ENCODE measurements around the gene DACH1. TPM values are rescaled to one million over a fixed set of nuclear protein-coding genes. Genes with fewer than 3 reads are reported as not detected.

The DACH1 gene
- total RNA-seq, 1 donor from 2014 or later, result not detected

DNA sequence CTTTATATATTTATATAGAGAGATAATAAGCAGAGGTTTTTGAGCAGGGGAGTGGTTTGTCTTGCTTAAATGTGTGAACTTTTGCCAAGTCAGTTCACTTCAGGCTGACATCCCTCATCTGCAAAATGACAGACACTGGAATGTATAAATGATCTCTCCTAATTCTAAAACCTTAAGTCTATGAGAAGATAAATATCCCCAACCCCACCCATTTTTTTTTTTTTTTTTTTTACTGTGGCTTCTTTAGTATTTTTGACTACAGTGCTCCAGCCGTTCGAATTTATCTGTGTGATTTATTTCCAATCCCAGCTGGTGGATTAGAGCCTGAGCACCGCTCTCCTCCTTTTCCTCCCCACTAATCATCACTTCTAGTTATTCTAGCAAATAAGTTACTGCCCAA lies 234.8 kb downstream of the DACH1 start:
- intact Hi-C loops (cut with micrococcal nuclease), result no loop called here

DNA sequence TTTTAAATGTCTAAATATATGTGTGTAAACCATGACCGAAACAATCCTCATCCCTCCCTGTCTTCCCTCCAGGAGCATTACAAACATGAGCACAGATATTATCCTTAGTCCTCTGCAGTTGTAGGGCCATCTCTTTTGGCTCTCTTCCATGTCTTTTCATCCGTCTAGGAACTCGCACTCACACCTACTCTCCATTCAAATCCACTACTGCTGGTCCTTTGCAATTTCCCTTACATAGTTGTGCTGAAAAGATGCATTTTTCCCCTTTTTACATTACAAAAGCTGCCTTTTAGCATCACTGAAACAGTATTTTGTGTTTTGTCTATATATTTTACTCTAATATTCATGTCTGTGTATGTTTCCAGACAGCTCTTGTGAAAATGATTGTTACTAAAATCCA lies 237.8 kb downstream of the DACH1 start:
- intact Hi-C loops (cut with micrococcal nuclease), result loop anchor here (10.0 kb wide), 1 partner anchor 246 kb away; no protein-coding TSS in a partner anchor

DNA sequence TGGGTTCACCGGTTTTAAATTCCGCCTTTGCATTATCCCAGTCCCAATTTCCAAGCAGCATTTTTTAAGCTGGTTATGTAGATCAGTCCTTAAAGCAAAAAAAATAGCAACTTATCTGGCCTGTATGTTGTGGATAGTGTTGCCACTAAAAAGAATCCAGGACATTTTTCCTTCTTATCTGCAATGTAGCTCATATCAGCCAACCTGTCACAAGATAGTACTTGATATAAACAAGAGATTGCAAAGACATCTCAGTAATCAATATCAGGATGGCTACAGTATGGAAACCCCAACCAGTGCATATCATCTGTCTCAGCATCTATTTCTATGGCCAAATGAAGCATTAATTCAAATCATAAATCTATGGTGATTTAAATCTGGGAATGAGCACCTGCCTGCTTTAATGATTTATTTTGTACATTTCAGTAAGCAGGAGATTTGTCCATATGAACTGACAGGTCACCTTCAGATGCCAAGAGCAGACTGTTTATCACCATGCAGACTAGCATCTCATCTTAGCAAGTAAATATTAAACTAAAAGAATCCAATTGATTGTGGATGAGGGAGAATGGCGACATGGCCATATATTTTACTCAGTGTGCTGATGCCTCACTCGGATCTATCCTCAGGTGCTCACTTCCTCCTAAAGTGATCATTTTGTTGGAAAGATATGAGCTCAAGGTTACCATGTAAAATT lies 240.4 kb downstream of the DACH1 start:
- intact Hi-C loops (cut with micrococcal nuclease), result loop anchor here (10.0 kb wide), 1 partner anchor 248 kb away; no protein-coding TSS in a partner anchor

DNA sequence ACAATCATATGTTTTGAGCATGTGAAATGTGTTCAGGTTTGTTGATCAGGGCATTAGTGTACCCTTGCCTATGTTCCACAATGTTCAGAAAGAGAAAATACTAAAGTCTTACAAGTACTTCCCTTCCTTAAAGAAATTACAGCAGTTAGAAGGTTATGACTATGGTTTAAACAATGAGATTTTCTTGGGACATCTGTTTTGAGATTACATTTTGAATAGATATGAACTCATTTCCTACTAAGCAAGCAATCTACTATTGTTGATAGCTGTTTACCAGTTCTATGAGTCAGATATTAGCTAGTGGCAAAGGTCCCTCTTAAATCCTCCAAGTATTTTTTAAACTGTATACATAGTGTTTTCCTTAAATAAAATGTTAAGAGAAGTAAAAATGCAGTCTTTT lies 241.3 kb downstream of the DACH1 start:
- intact Hi-C loops (cut with micrococcal nuclease), result loop anchor here (10.0 kb wide), 1 partner anchor 249 kb away; no protein-coding TSS in a partner anchor

DNA sequence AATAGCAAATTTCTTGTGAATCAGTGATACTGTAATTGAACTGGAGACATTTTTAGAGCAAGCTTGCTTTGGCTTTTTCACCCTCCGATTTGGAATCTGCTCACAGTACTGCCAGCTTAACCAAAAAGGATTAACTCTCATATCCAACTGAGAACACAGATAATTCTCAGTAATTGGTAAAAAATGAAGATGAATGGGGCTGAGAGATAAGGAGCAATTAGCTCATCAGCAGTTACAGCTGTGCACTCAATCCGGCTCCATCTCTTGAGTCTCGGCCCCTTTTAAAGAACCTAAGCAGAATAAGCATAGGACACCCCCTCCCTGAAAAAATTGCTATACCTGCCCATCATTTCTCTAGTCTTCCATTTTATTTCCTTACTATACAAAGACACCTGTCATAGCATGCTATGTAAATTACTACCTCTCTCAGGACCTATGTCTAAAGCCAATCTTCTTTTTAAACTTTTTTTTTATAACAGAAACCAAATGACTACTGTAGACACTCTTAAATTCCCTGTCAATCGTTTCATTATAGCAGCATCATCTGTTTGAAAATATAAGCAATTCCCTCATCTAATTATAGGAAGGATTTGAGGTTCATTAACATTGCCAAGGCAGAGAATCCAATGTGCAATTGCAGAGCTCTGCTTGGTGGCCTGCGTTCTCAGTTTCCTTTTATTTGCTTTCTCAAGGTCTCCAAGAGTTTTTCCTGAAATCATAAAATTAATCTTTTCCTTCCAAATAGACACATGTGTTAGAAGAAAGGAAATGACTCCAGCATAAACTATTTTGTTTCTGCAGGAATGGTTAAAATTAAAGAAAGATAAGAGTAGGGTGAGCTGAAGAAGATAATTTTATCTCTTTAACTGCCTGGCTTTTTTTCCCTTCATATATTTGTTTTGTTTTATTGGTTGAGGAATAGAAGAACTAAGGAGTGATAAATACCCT lies 242.1 kb downstream of the DACH1 start:
- intact Hi-C loops (cut with micrococcal nuclease), result loop anchor here (10.0 kb wide), 1 partner anchor 250 kb away; no protein-coding TSS in a partner anchor

DNA sequence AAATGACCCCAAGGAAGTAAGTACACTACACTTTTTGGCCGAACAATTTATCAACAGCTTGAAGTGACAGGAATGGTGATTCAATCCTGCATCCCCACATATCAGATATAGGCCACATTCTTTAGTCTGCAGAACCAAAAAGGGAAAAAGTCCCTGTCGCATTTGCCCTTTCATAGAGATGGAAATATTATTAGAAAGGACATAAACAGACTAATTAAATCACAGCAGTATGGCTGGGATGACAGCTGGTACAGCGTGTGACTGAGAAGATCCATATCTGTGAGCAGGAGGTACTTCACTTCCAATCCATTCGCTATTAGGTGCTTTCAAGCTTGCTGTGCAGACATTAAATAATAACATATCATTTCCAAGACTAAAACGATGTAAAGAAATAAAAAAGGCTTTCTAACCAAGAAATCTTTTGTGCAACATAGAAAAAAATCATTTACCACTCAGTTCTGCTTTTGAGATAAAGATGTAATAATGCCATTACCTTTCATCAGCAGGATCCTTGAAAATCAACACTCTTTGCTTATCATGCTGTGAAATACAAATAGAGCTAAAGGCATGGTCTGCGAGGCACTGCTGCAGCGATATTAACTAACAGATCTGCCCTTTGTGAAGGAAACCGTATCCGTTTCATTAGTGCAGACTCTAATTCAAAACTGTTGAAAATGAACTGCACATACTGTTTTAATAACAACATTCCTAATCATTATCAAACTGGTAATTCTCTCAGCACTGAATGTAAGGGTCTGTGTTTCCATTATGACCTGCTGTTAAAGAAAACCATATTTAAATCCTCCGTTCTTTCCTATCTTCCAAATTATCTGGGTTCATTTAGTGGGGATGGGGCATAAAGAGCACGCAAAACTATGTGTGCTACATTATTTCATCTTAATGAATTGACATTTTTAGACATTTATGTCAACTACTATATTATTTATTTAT lies 245.6 kb downstream of the DACH1 start:
- intact Hi-C loops (cut with micrococcal nuclease), result loop anchor here (10.0 kb wide), 1 partner anchor 253 kb away; no protein-coding TSS in a partner anchor

DNA sequence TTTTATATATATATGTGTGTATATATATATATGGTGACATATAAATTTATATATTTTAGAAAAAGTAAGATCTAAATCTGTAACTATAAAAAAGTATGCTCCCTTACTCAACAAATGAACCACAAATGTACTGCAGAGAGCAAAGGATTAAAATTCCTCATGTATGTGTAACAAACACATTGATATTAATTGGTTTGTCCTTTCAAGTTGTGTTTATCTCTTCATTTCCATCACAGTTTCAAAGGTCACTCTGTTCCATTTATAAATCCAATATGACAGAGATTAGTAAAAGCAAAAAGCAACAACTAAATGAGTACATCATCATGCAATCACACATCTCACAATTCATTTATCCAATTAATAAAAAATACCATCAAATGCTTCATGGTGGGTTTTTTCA lies 247.9 kb downstream of the DACH1 start:
- intact Hi-C loops (cut with micrococcal nuclease), result no loop called here

DNA sequence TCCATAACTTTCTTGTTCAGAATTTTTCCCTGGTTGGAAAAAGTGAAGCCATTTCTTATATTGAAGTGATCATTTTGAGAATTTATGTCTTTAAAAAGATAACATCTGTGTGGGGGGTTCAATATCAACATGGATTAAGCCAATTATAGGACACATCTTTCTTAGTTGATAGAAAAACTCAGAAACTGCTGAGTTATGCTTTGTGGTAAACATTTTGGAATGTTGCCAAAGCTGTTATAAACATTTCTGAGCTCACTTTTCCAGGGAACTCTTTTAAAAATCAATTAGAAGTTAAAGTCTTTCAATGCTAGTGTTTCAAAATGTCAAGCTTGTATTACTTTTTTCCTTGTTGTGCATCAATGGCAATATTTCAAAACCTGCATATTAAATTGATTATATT lies 248.8 kb downstream of the DACH1 start:
- intact Hi-C loops (cut with micrococcal nuclease), result no loop called here

DNA sequence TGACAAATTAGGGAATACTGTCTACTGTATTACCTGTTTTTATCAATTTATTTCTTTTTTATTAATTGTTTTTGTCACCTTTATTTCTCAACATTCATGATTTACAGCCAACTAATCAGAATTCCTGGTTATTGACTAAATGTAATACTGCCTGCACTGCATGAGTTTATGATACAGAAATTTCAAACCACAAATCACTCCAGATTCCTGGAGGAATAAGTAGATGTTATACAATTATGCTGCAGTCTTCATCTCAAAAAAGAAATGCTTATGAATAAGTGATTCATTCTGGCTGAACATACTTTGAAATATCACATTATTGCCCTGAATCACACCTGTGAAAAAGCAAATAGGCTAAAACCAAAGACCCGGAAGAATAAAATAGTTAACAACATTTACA lies 249.7 kb downstream of the DACH1 start:
- intact Hi-C loops (cut with micrococcal nuclease), result no loop called here

DNA sequence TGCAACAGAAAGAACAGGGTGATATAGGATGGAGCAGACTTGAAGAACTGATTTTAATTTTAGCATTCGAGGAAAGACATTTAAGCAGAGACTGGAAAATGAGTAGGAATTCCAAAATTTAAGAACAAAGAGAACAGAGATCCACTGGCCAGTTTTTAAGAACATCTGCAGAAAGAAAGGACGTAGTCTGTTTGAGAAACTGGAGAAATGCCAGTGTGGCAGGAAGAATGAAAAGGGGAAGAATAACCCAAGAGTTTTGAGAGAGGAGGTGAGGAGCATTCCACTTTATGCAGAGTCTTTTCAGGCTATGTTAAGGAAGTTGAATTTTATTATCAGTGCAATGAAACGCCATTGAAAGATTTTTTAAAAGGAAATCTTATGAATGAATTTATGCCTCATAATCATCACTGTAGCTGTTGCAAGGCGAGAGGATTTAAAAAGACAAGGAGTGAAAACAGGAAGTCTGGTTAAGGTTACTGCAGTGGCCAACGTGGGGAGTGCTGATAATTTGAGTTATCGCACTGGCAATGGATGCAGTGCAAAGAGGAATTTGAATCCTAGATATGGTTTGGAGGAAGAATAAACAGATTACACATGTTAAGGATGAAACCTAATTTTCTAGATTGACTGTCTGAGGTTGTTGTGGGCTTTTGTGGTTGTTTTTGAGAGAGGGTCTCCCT lies 253.8 kb downstream of the DACH1 start:
- intact Hi-C loops (cut with micrococcal nuclease), result no loop called here

DNA sequence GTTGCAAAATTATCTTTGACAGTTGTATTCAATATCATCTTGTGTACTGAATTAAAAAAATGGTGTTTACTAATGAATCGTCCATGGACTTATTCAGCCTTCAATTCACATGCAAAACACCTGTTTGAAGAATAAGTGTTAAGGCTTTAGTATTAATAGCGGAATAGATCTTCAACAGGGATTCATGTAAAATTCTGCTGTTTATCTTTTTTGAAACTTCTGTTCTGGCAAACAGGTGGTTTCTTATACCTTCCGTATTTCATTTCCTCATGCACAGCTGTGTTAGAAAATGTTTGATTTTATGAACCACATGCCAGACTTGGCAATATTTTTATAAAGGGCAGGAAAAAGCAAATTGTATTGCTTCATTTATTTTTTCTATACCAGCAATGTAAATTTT lies 255.7 kb downstream of the DACH1 start:
- intact Hi-C loops (cut with micrococcal nuclease), result no loop called here

DNA sequence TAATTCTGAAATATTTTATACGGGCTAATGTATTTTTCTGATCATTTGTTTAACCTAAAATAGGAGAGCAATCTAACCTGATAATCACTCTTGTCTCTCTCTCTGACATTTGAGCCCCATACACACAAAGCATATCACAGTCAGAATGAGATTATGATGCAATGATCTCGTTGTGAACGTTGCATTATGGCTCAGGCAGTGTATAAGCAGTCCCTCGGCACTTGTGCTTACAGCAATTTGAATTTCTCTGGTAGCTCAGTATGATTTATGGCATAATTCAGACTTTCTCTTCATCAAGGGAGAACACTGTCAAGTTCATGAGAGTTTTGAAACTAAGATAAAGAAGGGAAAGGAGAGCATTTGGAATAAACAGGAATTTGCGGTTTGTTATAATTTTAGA lies 256.1 kb downstream of the DACH1 start:
- intact Hi-C loops (cut with micrococcal nuclease), result no loop called here

DNA sequence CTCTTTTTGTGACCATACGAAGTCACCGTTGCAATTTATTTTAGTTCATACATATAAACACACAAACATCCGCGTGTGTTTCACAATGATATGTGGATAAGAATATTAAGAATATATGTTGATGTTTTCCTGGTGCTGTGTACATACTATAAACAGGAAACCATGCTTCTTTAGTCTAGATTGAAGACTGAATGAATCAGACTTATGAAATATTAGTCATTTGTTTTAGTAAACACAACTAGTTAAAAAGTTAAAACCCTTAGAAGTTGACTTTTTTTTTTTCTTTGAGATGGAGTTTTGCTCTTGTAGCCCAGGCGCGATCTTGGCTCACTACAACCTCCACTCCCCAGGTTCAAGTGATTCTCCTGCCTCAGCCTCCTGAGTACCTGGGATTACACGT lies 257.7 kb downstream of the DACH1 start:
- intact Hi-C loops (cut with micrococcal nuclease), result no loop called here

DNA sequence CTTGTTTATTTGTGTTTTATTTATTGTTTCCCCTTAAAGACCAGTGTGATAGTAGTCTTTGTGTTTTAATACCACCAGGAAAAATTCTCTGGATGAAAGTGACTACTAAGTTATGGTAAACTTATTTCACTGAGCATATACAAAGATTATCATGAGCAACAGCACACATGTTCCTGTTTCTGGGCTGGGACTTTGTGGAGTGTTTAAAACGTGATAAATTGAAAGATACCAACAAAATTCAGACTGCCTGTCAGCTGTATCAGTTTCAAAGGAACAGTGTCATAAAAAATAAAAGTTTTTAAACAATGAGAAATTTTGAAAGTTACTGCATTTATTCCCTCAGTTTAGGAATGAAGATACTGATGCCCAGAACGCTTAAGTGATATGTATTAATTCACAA lies 259.4 kb downstream of the DACH1 start:
- intact Hi-C loops (cut with micrococcal nuclease), result no loop called here

DNA sequence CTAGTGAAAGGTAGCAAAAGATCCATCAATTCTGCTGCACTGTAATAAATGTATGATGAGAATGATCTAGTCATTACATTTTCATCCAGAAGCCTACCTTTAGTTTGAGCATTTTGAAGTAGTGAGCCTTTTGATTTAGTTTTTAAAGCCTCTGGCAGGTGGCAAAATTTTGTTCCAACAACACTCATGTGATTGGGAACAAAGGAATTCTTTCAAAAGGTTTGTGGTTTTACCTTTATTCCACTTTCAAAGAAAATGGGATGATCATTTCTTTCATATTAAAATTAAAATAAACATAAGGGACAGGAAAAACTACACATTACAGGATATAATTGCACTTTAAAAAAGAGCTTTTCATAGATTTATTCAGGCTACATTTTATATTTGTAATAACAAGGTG lies 260.2 kb downstream of the DACH1 start:
- intact Hi-C loops (cut with micrococcal nuclease), result no loop called here

DNA sequence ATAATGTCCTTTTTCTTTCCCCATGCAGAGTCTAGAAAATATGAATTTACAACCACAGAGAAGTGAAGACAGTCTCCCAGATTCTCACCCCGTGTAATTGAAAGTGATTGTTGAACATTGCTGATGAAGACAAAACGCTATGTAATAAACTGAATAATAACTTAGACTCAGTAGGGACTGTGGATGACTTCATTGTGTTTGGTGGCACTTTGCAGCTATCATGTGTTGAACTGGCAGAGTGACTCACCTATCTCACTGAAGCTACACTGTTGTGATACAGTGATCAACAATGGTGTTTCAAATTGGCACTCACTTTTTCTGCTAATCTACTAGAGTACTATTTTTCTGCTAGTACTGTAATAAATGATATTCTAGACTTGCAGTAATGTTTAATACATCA lies 261.3 kb downstream of the DACH1 start:
- intact Hi-C loops (cut with micrococcal nuclease), result no loop called here

DNA sequence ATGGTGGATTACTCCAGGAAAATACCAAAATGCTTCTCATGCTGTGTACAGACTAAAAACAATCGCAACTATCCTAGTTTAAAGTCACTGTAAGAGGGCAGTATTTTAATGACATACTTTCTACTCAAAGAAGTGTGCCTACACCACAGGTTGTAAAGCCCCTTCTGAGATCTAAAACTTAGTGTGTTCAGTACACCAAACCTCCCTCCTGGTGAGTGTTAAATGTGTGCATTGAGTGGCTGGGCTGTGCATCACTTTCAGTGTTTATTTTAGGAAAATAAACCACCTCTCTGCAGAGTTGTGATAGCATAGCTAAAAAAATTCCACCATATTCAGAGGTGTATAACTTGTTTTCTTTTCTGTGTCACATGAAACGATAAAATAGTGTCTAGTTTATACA lies 263.7 kb downstream of the DACH1 start:
- intact Hi-C loops (cut with micrococcal nuclease), result no loop called here

DNA sequence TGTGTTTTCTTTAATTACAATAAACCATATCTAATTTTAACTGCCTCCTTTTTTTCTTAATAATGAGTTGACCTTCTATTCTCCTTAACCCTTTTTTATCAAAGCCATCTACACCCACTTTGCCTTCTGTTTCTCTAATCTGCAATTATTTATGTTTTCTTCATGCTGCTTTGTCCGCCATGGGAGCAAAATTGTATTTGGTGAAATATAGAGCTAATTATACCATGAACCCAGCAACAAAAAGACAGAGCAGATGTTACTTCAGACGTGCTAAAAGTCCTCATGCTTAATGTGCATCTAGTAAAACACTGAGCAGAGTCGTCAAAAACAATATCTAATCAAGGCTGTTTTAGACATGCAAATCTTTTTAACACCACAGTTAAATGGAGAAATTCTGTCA lies 264.7 kb downstream of the DACH1 start:
- intact Hi-C loops (cut with micrococcal nuclease), result no loop called here

DNA sequence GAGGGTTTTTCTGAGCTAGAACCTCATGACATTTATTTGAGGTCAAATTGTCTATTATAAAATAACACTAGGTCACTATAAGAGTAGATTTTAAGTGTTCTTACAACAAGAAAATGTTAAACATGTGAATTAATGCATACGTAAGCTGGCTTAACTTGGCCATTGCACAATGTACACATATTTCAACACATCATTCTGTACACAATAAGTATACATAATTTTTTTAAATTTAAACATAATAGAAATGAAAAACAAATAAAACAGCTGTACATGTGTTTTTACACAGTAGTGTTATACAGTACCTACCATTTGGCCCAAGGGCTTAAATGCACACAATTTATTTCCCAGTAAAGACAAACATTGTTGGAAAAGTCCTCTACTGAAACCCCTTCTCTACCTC lies 269.9 kb downstream of the DACH1 start:
- intact Hi-C loops (cut with micrococcal nuclease), result no loop called here

DNA sequence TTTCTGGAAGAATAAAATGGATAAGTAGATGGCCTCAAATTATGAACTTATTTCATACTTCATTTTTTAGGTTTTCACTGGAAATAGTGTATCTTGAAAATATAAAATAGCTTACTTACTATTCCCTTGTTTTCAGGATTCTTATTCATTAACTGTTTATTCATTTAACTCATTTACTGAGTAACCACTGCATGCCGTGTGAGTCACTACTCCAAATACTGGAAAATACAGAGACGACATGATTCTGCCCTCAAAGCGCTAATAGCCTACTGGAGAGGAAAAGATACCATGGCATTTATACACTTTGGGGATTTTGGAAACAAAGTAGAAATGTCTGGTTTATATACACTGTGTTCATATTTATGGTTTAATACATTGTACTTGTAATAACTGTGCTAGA lies 270.9 kb downstream of the DACH1 start:
- intact Hi-C loops (cut with micrococcal nuclease), result no loop called here

DNA sequence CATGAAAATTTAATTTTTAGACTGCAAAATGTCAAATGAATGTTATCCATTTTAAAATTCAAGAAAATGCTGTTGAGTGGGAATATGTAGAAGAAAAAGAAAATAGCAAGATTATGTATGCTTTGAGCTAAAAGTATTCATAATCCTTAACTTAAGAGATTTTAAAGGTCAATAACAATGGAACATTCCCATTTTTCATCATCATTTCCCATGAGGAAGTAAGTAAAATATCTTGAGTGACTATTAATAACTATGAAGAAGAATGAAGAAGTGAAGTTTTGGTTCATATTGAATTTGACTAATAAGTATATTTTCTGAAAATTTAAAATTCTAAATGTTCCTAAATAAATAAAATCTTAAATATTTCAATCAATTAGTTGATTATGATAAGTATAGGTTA lies 273.4 kb downstream of the DACH1 start:
- intact Hi-C loops (cut with micrococcal nuclease), result no loop called here

Data from T-helper 2 cell treated with Interferon-gamma antibody and Interleukin-4, amounts not matched to agents 100 ng/mL and 5 ng/mL, for 36 hours (primary cell).